ENCODE measurements around the gene MAP4K2.

Gene MAP4K2

DNA sequence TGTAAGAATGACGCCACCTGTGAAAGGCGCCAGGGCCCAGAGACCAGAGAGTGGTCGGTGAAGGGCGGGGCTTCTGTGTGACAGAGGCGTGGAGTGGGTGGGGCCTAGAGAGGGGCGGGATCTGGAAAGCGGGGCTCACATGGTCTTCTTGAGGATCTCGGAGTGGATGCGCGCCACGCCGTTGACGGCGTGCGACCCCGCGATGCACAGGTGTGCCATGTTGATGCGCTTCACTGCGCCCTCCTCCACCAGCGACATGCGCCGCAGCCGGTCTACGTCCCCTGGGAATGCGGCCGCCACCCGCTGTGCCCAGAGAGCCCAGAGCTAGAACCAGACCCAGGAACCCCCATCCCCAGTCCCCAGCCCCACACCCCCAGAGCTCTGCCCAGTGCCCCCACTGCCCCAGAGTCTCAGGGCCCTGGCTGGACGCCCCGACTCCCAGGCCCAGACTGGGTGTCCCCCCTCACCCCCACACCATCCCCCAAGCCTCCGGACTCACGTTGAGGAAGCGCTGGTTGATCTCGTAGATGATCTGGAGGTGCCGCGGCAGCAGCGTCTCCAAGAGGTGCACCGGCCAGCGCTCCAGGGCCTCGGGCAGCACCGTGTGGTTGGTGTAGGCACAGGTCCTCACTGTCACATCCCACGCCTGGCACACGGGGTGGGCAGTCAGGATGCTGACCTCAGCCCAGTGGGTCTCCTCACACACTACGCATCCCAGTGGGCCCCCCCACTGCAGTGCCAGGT lies 49.5 kb downstream of the MAP4K2 start:
- no peak for DNase-seq

DNA sequence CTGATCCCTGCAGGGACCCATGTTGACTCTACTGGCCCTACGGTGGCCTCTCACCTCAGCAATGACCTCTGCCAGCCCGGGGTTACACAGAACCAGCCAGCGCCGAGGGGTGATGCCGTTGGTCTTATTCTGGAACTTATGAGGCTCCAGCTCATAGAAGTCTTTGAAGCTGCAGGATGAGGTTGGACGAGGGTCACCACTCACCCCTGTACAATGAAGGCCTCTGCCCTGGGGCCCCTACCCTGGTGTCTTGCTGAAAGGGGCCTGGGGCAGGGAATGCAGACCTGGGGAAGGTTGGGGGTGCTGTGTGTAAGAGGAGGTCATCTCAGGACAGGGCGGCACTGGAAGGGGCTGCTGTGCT lies 50.0 kb downstream of the MAP4K2 start:
- DNase-seq: no peak

DNA sequence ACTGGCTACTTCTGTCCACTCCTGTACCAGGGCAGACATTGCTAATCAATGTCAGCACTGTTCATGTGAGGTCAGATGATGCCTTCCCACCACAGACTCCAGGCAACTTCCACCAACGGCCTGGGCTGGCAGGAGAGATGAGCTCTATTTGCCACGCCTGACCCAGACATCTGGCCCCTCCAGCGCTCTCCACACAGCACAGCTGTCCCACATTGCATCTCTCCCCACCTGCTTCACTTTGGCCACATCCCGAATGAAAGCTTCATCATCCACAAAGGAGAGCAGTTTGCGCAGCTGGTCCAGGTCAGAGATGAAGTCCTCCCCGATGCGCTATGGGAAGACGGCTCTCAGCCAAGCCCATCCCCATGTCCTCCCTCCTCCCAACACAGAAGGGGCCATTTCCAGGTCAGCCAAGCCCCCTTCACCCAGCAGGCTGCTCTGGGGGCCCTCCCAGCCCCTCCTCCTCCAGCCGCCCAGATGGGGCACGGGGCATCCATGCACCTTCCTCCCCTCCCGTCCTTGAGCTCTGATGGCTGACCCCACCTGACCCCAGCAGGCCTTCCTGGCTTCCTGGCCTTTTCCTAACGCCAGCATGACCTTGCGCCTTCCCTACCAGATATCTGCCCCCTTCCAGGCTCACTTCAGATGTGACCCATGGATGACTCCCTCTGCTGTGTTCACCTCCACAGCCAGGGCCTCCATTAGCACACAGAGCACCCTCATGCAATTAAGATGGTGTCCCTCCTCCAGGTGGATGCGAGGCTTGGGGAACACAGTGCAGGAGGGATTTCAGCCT lies 50.6 kb downstream of the MAP4K2 start:
- no peak for DNase-seq

DNA sequence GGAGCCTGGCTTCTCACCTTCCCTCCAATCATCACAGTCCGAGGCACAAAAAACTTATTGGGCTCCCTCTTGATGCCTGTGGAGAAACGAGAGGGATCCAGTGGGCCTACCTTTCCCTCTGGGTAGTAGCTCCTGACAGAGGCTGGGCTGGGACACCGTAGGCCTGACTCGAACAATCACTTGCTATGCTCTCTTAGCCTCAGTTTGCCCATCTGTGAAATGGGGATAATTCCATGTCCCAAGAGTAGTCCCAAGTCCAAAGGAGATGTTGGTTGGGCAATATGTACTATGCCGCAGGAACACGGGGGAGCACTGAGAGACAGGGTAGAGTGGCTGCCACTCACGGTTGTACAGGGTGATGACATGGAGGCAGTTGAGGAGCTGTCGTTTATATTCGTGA lies 51.4 kb downstream of the MAP4K2 start:
- DNase-seq: no peak

DNA sequence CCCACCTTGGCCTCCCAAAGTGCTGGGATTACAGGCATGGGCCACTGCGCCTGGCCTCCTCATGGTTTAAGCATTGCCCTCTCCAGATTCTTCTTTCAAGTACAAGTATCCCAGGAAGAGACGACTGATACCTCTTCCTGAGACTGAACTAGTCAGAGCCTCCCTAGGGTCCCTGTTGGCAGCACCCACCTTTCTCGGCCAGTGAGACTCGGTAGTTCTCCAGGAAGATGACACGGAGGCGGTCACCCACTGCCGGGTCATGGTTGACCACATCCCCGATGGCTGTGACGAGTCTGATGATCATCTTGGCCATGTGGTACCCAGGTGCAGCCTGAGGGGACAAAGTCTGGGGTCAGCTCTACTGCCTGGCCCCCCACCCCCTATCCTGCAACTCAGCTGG lies 51.9 kb downstream of the MAP4K2 start:
- DNase-seq: no peak

- DNase-seq: no peak
Measured at GRCh38 chr11:64750361-64751054, 52.5 kb downstream of the MAP4K2 start.

DNA sequence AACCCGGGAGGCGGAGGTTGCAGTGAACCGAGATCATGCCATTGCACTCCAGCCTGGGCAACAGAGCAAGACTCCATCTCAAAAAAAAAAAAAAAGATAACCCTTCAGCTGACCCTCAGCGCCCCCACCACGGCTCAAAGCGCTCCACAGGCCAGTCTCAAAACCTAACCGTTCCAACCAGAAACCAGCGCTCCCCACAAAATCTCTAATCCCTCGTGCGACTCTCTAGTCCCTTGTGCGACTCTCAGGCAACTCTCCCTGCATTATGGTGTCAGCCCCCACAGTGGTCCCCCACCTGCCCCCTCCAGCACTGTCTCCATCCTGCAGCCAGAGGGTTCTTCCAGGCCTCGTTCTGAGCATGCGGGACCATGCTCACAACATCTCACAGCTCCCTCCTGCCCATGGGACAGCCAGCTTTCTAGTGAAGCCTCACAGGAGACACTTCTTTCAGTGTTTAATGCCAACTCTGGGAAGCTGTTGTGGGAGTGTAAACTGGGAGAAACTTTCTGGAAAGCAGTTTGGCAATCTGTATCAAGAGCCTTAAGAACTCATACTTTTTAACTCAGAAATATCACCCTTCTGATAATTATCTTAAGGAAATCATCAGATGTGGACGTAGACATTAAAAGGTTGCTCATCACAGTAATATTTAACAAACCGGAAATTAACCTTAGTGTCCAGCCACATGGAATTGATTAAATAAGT lies 54.9 kb downstream of the MAP4K2 start:
- DNase-seq: no peak

GRCh38 chr11:64746486-64746885 lies 56.5 kb downstream of the MAP4K2 start:
- DNase-seq: no peak

DNA sequence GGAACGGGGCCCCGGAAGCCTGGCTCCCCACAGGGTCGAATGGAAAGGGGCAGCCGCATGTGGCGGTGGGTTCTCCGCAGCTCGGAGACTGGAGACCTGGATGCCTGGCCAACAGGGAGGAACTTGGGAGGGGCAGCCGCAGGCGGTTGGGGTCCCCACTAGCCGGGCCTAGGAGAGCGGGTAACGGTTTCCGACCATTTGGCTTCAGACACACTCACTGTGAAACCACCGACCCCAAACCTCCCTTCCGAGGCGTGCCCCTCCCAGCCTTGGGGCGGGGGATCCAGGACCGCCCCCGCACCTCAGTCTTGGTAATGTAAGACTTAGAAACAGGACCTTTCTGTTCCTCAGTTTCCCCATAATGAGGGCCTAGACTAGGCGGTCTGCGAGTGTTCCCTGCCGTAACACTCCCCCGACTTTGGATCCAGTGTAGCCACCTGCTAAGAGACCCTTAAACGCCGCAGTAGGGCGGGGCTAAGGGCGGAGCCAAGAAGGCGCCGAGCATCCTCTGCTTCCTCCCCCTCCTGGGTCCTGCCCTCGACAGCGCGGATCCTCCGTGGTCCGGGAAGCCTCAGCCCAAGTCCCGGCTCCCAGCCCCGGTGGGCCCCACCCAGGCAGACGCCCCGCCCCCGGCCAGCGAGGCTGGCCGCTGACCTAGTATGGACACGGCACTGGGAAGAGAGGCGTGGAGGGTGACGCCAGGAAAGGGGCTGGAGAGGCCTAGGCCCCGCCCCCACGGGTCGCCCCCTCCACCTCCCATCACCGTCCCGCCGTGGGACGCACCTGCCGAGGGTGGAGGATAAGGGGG lies 57.3 kb downstream of the MAP4K2 start:
- peak; percentile 56 for DNase-seq

DNA sequence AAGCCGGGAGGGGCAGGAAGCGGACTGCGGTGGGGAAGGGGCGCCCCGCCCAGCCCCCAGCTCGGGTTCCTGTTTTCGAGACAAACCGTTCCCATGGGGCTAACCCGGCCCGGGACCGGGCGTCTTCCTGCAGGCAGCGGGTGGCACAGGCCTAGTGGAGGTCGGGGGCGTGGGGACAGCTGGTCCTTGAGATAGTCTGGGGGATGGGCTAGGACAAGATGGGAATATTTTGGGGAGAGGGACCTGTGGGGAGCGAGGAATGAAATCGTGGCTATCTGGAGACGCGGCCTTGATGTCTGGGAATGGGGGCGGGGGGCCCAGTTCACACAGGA lies 57.9 kb downstream of the MAP4K2 start:
- DNase-seq: peak; percentile 53

GRCh38 chr11:64744544-64745188 lies 58.3 kb downstream of the MAP4K2 start:
- DNase-seq: no peak

DNA sequence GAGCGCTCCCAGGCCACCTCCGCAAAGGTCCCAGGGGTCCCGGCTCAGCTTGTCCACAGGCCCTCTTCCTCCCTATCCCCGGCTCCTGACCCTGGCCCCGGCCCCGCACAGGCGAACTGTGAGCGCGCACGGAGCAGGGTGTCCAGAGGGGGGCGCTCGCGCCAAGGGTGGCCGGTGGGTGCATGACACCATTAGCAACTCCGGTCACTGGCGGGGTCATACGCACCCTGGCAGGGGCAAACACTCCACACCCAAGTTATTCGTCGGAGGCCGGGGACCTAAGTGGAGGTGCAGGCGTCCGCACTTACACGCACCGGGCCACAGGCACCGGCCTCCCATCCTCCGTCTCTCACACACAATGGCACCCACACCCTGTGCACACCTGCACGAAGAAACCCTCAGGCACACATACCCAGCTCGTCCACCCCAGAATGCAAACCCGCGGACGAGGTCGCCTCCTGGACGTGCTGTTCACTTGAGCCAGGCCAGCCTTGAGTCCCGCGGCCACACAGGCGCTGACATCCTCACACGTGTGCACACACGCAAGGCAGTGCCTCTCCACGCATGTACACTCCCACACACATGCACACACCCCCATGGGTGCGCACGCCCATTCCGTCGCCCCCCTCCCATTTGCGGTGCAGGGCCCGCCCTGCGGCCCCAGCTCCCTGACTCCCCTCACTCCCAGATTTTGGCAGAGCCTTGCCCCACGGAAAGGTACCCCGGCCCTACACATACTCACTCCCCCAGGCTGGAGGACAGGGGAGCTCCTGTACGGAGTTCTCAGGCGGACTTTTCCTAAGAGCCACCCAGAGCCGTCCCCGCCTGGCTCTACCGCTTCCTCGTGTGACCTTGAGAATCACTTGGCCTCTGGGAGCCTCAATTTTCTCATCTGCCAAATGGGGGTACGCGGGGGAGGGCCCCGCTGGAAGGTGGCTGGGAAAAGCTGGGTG lies 59.1 kb downstream of the MAP4K2 start, which contains the start of gene RASGRP2:
TSS of gene RASGRP2 (minus strand) at position 552 of the 953 bp plus-strand sequence. CDS start 1,276 bp downstream, outside the sequence.
- peak; percentile 87 for DNase-seq

DNA sequence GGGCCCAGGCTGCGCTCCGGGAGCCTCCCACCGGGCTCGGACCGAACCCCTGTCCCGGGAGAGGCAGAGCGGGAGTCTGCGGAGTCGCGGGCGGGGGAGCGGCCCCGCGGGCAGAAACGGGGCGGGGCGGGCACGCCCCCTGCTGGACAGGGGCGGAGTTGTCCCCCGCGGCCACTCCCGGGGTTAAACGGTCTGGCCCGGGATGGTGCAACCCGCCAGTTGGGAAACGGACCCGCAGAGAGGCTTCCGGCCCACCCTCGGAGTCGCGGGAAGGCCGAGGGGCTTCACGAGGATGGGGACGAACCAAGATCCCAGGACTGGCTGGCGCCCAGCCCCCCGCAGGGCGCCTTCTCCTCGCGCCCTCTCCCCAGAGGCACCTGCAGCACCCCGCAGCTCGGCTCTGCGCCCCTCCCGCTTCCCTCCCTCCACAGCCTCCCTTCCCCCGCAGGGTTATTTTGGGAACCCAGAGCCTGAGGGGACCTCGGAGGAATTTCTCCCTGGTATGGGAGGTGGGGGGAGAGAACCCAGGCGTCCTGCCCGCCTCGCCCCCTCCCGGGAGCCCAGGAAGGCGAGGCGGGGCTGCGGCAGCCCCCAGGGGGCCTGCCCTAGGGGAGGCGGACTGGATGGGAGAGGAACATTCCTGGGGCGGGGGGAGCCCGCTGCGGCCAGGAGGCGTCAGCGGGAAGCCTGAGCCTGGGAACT lies 60.0 kb downstream of the MAP4K2 start:
- peak; percentile 80 for DNase-seq

- peak; percentile 51 for DNase-seq
Measured at GRCh38 chr11:64742087-64742888, 60.7 kb downstream of the MAP4K2 start.

- no peak for DNase-seq
Measured at GRCh38 chr11:64741375-64742086, 61.5 kb downstream of the MAP4K2 start.

DNA sequence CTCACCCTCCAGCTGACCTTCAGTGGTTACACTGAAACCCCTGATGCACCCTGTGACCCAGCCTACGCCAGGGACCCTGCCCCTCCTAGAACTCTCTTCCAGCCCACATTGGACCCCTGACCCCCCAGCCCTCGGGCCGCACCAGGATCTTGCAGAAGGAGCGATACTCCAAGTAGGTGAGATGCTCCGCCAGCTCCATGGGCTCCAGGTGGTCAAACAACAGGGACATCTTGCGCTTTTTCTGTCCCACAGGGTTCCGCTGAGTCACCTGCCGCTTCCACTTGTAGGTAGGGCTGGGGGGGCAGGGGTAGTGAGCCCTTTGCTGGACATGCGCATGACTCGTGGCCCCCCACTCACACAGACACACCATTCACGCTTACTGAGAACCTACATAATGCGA lies 63.1 kb downstream of the MAP4K2 start:
- DNase-seq: no peak

GRCh38 chr11:64736654-64737053 lies 66.4 kb downstream of the MAP4K2 start:
- DNase-seq: no peak

GRCh38 chr11:64735725-64736259 lies 67.2 kb downstream of the MAP4K2 start:
- no peak for DNase-seq
